SK-N-DZ (cell line): ENCODE results near the gene NDST1. TPM values are rescaled to one million over a fixed set of nuclear protein-coding genes. Genes with fewer than 3 reads are reported as not detected.
"Not testable (repeated sequence)": the region's sequence is repeated elsewhere in the genome, so short reads cannot be mapped to it uniquely, and the experiment has no call there.

Experiments used
- DNase-seq: peaks from one replicate; pipeline ENCODE4 v3.0.0-alpha.2; 2015; ENCODE audit warnings: low spot score
- polyA plus RNA-seq, 2 experiments: library from polyadenylated mRNA; depleted of rRNA; stranded (reverse); fragments of >200 nt; gene quantifications; 2 replicates each; pipeline ENCODE4 v1.2.3, GENCODE V29; 2014

The NDST1 gene
- 22.8 and 30.8 TPM in 2 replicates for polyA plus RNA-seq (2014; cell fraction: cytosol; rRNA removed)
- 25.2 and 37.7 TPM in 2 replicates for polyA plus RNA-seq (2014; cell fraction: nucleus; rRNA removed)

GRCh38 chr5:150507474-150508276 lies at the start of gene NDST1:
Gene NDST1, plus strand, starts transcription at chr5:150508131. Its CDS starts 13,124 bp downstream, at chr5:150521255.
- no peak for DNase-seq

GRCh38 chr5:150458802-150459557 lies 49.0 kb upstream of the NDST1 start:
- peak; percentile 70 for DNase-seq

- no peak for DNase-seq
Measured at GRCh38 chr5:150460781-150461180, 47.1 kb upstream of the NDST1 start.

GRCh38 chr5:150461231-150461630 lies 46.7 kb upstream of the NDST1 start:
- no peak for DNase-seq

- no peak for DNase-seq
Measured at GRCh38 chr5:150464554-150465012, 43.3 kb upstream of the NDST1 start.

- no peak for DNase-seq
Measured at GRCh38 chr5:150465927-150466326, 42.0 kb upstream of the NDST1 start.

GRCh38 chr5:150468206-150468605 lies 39.7 kb upstream of the NDST1 start:
- DNase-seq, result no peak

GRCh38 chr5:150469718-150470469 lies 38.0 kb upstream of the NDST1 start:
- no peak for DNase-seq

- no peak for DNase-seq
Measured at GRCh38 chr5:150473673-150474358, 34.1 kb upstream of the NDST1 start.

- not testable (repeated sequence) for DNase-seq
Measured at GRCh38 chr5:150476568-150476967, 31.4 kb upstream of the NDST1 start.

- DNase-seq, result no peak
Measured at GRCh38 chr5:150479416-150479815, 28.5 kb upstream of the NDST1 start.

- DNase-seq, result no peak
Measured at GRCh38 chr5:150481708-150481965, 26.3 kb upstream of the NDST1 start.

- DNase-seq, result no peak
Measured at GRCh38 chr5:150481972-150482406, 25.9 kb upstream of the NDST1 start.

GRCh38 chr5:150484964-150485692 lies 22.8 kb upstream of the NDST1 start:
- DNase-seq, result peak; percentile 60

- no peak for DNase-seq
Measured at GRCh38 chr5:150485693-150486401, 22.1 kb upstream of the NDST1 start.

GRCh38 chr5:150486402-150487198 lies 21.3 kb upstream of the NDST1 start:
- peak; percentile 81 for DNase-seq

- DNase-seq, result peak; percentile 38
Measured at GRCh38 chr5:150487199-150488061, 20.5 kb upstream of the NDST1 start.
